ENCODE results near the gene MIDN. TPM values are rescaled to one million over a fixed set of nuclear protein-coding genes. Genes with fewer than 3 reads are reported as not detected.

Gene MIDN
- total RNA-seq, 2 experiments from 2014 or later = 46.5 to 47.9 TPM

- ChIA-PET CTCF (no interaction called here), POLR2A (no interaction called here)
- peaks cover 2% of the 10 kb centered on the region for H3K36me3 Mint-ChIP-seq (ENCODE audit: low read depth)
- intact Hi-C loops (cut with DNase I, micrococcal nuclease) = no loop called here
- no peak for ATAC-seq
- DNase-seq = no peak
- H3K4me1 Mint-ChIP-seq = peaks cover 3% of the 10 kb centered on the region
- no peak overlapping the region for H3K27ac Mint-ChIP-seq
- H3K4me3 Mint-ChIP-seq = no peak overlapping the region
- H3K27me3 Mint-ChIP-seq = no peaks in the 10 kb centered on the region
- H3K9me3 Mint-ChIP-seq (ENCODE audit: low read depth) = no peaks in the 10 kb centered on the region
These were observed 19.1 kb upstream of the MIDN start for GRCh38 chr19:1229056-1229923.

- intact Hi-C loops (cut with DNase I, micrococcal nuclease) = no loop called here
- Mint-ChIP-seq H3K9me3 (ENCODE audit: low read depth) (no peaks in the 10 kb centered on the region), H3K27ac (no peak overlapping the region), H3K4me1 (peaks cover 3% of the 10 kb centered on the region), H3K4me3 (no peak overlapping the region), H3K36me3 (ENCODE audit: low read depth) (peaks cover 2% of the 10 kb centered on the region), H3K27me3 (no peaks in the 10 kb centered on the region)
- CTCF ChIA-PET = no interaction called here
- POLR2A ChIA-PET = no interaction called here
- ATAC-seq (no peak), DNase-seq (no peak)
These were observed 18.2 kb upstream of the MIDN start for GRCh38 chr19:1229924-1230782.

- POLR2A ChIA-PET = no interaction called here
- Mint-ChIP-seq H3K27me3 (no peaks in the 10 kb centered on the region), H3K36me3 (ENCODE audit: low read depth) (peaks cover 2% of the 10 kb centered on the region), H3K9me3 (ENCODE audit: low read depth) (no peaks in the 10 kb centered on the region), H3K27ac (no peak overlapping the region), H3K4me1 (peaks cover 3% of the 10 kb centered on the region), H3K4me3 (no peak overlapping the region)
- CTCF ChIA-PET = no interaction called here
- ATAC-seq (peak; percentile 28), DNase-seq (no peak)
- intact Hi-C loops (cut with DNase I, micrococcal nuclease) = no loop called here
These were observed 17.4 kb upstream of the MIDN start for GRCh38 chr19:1230783-1231489.

GRCh38 chr19:1231729-1232637, 16.4 kb upstream of the MIDN start:
- POLR2A ChIA-PET = no interaction called here
- DNase-seq (no peak), ATAC-seq (peak; percentile 9)
- no peak overlapping the region for H3K4me3 Mint-ChIP-seq
- H3K9me3 Mint-ChIP-seq (ENCODE audit: low read depth) = no peaks in the 10 kb centered on the region
- intact Hi-C loops (cut with DNase I, micrococcal nuclease) = no loop called here
- H3K4me1 Mint-ChIP-seq = peaks cover 3% of the 10 kb centered on the region
- no peak overlapping the region for H3K27ac Mint-ChIP-seq
- no peaks in the 10 kb centered on the region for H3K27me3 Mint-ChIP-seq
- CTCF ChIA-PET = interaction anchor here (0.8 to 1.2 kb wide), 3 partner anchors 12 to 179 kb away, joined by 3 read pairs; no protein-coding TSS in a partner anchor
- peaks cover 2% of the 10 kb centered on the region for H3K36me3 Mint-ChIP-seq (ENCODE audit: low read depth)

- no peak for DNase-seq
- H3K27ac Mint-ChIP-seq = no peak overlapping the region
- no peak for ATAC-seq
- H3K36me3 Mint-ChIP-seq (ENCODE audit: low read depth) = no peaks in the 10 kb centered on the region
- no peaks in the 10 kb centered on the region for H3K27me3 Mint-ChIP-seq
- H3K4me3 Mint-ChIP-seq = no peak overlapping the region
- no peaks in the 10 kb centered on the region for H3K9me3 Mint-ChIP-seq (ENCODE audit: low read depth)
- peaks cover 3% of the 10 kb centered on the region for H3K4me1 Mint-ChIP-seq
- intact Hi-C loops (cut with DNase I, micrococcal nuclease) = no loop called here
- ChIA-PET POLR2A (no interaction called here), CTCF (interaction anchor here (1.2 kb wide), 1 partner anchor 12 kb away, joined by 3 read pairs; no protein-coding TSS in a partner anchor)
These were observed 15.7 kb upstream of the MIDN start for GRCh38 chr19:1232652-1233072.

- ChIA-PET POLR2A (no interaction called here), CTCF (interaction anchor here (0.6 kb wide), 1 partner anchor 10 kb away, joined by 3 read pairs; no protein-coding TSS in a partner anchor)
- H3K4me1 Mint-ChIP-seq = peaks cover 3% of the 10 kb centered on the region
- intact Hi-C loops (cut with DNase I, micrococcal nuclease) = no loop called here
- H3K36me3 Mint-ChIP-seq (ENCODE audit: low read depth) = no peaks in the 10 kb centered on the region
- DNase-seq = no peak
- no peak for ATAC-seq
- no peaks in the 10 kb centered on the region for H3K9me3 Mint-ChIP-seq (ENCODE audit: low read depth)
- peaks cover under 1% of the 10 kb centered on the region for H3K27me3 Mint-ChIP-seq
- no peak overlapping the region for H3K27ac Mint-ChIP-seq
- no peak overlapping the region for H3K4me3 Mint-ChIP-seq
These were observed 15.2 kb upstream of the MIDN start for GRCh38 chr19:1233115-1233667.

- DNase-seq (no peak), ATAC-seq (no peak)
- Mint-ChIP-seq H3K27ac (no peak overlapping the region), H3K4me1 (peaks cover 10% of the 10 kb centered on the region), H3K27me3 (peaks cover 6% of the 10 kb centered on the region), H3K9me3 (ENCODE audit: low read depth) (no peaks in the 10 kb centered on the region), H3K36me3 (ENCODE audit: low read depth) (no peaks in the 10 kb centered on the region), H3K4me3 (no peak overlapping the region)
- POLR2A ChIA-PET = no interaction called here
- CTCF ChIA-PET = interaction anchor here (0.6 kb wide), 1 partner anchor 9 kb away, joined by 3 read pairs; no protein-coding TSS in a partner anchor
- intact Hi-C loops (cut with DNase I, micrococcal nuclease) = no loop called here
These were observed 14.1 kb upstream of the MIDN start for GRCh38 chr19:1234051-1234954.

GRCh38 chr19:1234955-1235380, 13.4 kb upstream of the MIDN start:
- no peaks in the 10 kb centered on the region for H3K9me3 Mint-ChIP-seq (ENCODE audit: low read depth)
- H3K27ac Mint-ChIP-seq = no peak overlapping the region
- H3K27me3 Mint-ChIP-seq = peaks cover 6% of the 10 kb centered on the region
- ChIA-PET CTCF (no interaction called here), POLR2A (no interaction called here)
- H3K4me3 Mint-ChIP-seq = no peak overlapping the region
- ATAC-seq (no peak), DNase-seq (no peak)
- intact Hi-C loops (cut with DNase I, micrococcal nuclease) = no loop called here
- no peaks in the 10 kb centered on the region for H3K36me3 Mint-ChIP-seq (ENCODE audit: low read depth)
- H3K4me1 Mint-ChIP-seq = peaks cover 13% of the 10 kb centered on the region

- peak overlapping the region; percentile 6 for H3K4me3 Mint-ChIP-seq
- H3K4me1 Mint-ChIP-seq = peaks cover 15% of the 10 kb centered on the region
- ATAC-seq (no peak), DNase-seq (no peak)
- no peak overlapping the region for H3K27ac Mint-ChIP-seq
- H3K36me3 Mint-ChIP-seq (ENCODE audit: low read depth) = no peaks in the 10 kb centered on the region
- peaks cover 6% of the 10 kb centered on the region for H3K27me3 Mint-ChIP-seq
- intact Hi-C loops (cut with DNase I, micrococcal nuclease) = no loop called here
- POLR2A ChIA-PET = no interaction called here
- CTCF ChIA-PET = no interaction called here
- no peaks in the 10 kb centered on the region for H3K9me3 Mint-ChIP-seq (ENCODE audit: low read depth)
These were observed 12.5 kb upstream of the MIDN start for GRCh38 chr19:1235625-1236538.
